ENCODE results near the gene MEMO1. TPM values are rescaled to one million over a fixed set of nuclear protein-coding genes. Genes with fewer than 3 reads are reported as not detected.
"Not testable (repeated sequence)": the region's sequence is repeated elsewhere in the genome, so short reads cannot be mapped to it uniquely, and the experiment has no call there.

Gene MEMO1
- total RNA-seq, 1 donor from 2014 or later: 50.2 TPM

DNA sequence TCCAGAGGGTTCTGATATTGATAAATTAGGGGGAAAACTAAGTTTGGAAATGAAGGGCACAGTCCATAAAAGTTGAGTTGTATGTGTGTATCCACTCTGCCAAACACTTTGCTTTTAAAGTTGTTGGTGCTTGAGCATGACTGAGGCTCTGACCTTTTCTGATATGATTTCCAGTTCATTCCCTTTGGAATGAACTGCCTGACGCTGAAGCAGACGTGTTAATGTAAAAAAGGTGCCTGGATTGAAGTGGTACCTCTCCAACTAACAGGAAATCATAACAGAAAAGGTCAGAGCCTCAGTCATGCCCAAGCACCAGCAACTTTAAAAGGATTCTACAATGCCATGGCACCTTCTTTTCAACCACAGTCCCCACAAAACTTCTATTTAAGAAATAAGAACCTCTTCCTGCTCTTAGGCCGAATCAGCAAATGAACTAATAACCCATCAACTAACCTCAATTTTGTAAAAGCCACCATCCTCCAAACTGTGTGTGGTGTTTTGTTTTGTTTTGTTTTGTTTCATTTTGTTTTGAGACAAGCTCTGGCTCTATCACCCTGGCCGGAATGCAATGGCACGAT lies 52.6 kb downstream of the MEMO1 start:
- intact Hi-C loops (cut with micrococcal nuclease): no loop called here

DNA sequence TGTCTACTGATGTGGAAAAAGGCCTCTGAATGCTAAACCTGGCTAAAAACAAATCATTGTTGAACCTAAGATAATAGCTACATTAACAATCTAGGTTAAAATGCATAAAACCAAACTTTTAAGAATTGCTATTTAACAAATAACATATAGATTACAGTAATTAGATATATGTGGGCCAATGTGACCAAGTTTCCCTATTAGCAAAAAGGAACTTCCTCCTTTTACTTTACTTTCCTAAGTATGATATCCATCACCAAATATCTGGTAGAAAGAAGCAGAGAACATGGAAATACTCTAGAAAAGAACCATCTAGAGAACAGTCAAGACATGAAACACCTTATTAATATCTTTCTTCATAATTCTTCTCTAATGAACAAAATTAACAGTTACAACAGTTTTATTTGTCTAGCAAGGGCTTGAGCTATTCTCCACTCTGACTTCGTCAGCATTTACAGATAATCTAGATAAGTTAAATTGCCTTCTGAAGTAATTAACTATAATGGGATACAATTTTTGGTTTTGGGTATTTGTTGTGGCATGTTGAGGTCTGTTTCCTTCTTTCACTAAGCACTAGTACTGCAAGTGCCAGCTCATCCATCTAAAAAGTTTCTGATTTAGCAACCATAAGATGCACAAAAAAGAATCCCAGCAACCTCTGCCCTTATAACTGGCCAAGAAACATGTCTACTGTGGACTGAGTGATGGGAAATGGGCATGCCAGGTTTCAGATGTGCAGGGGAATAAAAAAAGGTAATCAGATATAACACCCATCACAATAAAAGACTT lies 53.3 kb downstream of the MEMO1 start:
- intact Hi-C loops (cut with micrococcal nuclease): no loop called here

DNA sequence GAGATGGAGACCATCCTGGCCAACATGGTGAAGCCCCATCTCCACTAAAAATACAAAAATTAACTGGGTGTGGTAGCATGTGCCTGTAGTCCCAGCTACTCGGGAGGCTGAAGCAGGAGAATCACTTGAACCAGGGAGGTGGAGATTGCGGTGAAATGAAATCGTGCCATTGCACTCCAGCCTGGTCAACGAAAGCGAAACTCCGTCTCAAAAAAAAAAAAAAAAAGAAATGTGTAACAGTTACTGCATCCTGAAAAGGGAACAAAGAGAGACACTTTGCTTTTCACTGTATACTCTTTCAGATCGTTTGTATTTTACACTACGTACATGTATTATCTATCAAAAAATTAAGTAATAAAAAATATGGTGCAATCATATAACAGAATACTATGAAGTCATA lies 53.9 kb downstream of the MEMO1 start:
- intact Hi-C loops (cut with micrococcal nuclease): not testable (repeated sequence)

DNA sequence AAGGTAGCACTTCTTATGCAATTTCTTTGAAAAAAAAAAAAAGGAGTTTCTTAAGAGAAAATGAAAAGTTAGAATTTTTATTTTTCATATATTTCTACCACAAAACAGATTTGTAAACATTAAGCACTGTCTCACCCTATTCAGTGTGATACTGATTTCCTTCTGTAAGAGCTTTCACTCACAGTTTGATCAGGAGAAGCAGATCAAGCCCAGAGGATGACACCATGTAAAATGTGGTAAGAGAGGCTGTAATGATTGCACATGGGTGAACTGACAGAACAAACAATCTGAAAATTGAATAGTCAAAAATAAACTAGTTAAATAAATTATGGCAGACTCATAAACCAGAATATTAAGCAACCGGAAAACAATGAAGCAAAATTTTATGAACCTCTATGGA lies 54.5 kb downstream of the MEMO1 start:
- intact Hi-C loops (cut with micrococcal nuclease): no loop called here

DNA sequence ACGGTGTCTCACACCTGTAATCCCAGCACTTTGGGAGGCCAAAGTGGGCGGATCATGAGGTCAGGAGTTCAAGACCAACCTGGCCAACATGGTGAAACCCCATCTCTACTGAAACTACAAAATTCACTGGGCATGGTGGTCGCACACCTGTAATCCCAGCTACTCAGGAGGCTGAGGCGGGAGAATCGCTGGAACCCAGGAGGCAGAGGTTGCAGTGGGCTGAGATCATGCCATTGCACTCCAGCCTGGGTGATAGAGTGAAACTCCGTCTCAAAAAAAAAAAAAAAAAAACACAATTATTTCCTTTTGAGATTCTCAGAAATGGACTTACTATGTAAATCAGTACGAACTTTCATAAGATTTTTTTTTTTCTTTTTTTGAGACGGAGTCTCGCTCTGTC lies 57.7 kb downstream of the MEMO1 start:
- intact Hi-C loops (cut with micrococcal nuclease): not testable (repeated sequence)

DNA sequence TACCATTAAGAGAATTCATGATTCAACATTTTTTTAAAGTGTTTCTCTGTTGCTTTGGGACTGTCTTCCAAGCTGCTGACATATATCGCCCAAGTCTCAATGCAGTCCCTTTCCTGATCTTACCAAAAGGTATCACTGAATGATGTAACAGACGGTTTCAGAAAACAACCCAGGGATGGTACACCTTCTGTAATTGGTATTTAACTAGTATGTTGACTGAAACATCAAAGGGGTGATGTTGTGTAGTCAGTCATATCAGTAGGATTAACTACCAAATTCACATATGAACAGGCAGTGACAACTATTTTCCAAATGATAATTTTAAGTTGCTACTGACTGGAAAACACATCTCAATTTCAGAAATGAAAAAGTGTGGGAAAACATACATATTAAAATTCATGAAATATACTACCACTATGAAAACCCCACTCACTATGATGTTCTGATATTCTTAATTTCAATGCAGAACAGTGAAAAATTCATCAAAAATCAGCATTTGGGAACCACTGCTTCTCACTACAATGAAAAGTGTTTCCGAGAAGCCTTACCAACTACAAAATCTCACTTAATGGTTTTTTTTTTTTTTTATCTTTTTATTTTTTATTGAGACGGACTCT lies 59.8 kb downstream of the MEMO1 start:
- intact Hi-C loops (cut with micrococcal nuclease): no loop called here

DNA sequence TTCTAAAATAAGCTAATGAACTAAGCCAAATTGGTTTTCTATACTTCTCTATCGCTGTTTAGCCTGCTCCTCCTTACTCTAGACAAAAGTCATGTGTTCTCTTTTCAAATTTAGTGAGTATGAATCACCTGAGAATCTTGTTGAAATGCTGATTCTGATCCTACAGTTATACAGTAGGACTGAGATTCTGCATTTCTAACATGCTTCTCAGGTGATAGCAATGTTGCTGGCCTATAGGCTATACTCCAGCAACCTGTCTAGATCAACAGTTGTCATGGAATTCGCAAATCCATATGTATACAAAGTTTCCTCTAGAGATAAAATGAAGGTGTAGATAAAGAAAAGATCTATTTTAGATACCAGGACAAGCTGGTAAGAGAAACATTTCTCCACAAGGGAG lies 62.9 kb downstream of the MEMO1 start:
- intact Hi-C loops (cut with micrococcal nuclease): no loop called here

DNA sequence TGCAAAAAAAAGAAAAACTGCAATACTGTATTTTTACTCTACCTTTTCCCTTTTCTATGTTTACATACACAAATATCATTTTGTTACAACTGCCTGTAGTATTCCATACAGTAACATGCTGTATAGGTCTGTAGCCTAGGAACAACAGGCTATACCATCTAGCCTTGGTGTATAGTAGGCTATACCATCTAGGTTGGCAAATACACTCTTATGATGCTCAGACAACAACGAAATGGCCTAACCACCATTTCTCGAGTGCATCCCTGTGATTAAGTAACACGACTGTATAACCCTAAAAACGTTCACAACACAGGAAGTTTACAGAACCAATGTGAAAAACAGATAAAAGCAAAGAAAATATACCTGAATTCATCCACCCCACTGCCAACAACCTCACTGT lies 64.0 kb downstream of the MEMO1 start:
- intact Hi-C loops (cut with micrococcal nuclease): no loop called here

DNA sequence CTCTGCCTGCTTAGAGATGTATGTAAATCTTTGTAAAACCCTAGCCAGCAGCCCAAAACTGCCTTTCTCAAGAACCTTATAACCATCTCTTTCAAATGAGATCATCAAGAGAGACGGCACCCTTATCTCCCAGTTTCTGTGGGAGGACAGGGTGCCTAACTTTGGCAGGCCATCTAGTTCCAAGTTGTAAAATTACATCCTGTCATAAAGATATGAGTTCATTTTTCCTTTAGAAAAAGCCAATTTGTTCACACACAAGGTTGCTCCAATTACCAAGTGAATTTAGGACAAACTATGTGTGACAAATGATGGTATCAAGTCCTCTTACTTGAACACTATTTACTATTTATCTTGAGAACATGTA lies 65.3 kb downstream of the MEMO1 start:
- intact Hi-C loops (cut with micrococcal nuclease): no loop called here

DNA sequence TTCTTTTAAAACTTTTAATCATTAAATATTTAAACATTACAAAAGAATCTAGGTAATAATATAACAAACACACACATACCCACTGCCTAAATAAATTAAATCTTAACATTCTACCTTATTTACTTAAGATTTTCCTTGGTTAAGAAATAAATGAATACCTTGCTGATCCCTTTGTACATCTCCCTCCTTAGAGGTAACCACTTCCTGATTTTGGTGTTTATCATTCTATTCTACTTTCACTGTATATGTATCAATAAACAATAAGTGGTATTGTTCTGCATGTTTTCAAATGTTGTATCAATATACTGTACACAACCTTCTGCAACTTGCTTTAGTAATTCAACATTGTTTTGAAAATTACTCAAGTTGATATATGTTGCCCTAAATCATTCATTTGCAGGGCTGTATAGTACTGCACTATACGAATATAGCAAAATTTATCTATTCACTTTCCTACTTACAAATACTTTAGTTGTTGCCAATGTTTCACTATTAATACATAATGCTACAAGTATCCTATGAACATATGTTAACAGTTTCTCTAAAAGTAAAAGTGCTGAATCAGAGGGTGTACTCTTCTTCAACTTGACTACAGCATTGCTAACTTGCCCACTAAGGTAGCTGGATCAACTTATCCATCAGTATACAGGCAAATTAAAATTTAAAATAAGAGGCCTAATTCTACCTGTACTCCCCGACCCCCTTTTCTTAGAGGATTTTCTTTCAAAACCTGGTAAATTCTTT lies 65.8 kb downstream of the MEMO1 start:
- intact Hi-C loops (cut with micrococcal nuclease): no loop called here

DNA sequence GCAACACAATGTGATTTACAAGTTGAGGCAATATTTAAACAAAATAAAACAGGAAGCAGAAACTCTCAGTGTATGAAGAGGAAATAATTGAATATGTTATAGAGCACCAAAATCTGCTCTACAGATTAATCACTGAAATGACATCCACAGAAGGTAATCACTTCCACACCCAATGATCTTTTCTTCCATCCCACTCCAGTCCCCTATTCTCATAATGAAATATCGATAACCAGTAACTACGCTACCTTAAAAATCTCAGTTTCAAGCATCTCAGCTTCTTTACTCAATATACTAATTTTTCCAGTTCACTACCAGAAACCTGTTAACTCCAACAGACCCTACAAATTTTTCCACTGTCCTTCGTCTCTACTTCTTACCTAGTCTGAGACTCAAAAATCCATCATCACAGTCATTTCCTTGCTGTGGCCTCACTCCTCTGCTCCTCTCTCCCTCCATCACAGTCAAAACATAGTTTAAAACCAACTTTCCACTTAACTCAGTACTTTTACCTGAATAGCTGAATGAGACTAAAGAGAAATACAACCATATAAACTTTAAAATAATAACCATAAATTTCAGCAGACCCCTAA lies 67.1 kb downstream of the MEMO1 start:
- intact Hi-C loops (cut with micrococcal nuclease): no loop called here

DNA sequence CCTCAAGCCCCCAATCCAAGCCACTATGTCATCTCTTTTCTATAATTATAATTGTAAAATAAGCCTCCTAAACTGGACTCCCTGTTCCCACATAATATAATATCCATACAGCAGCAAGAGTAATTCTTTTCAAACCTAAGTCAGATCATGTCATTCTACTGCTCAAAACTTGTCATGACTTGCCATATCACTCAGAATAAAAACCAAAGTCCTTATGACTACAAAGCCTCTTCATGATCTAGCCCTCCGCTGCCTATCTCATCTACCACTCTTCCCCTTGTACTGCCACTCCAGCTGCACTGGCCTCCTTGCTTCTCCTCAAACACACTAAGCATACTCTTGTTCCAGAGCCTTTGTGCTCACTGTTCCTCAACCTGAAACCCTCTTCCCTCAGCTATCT lies 69.9 kb downstream of the MEMO1 start:
- intact Hi-C loops (cut with micrococcal nuclease): no loop called here

DNA sequence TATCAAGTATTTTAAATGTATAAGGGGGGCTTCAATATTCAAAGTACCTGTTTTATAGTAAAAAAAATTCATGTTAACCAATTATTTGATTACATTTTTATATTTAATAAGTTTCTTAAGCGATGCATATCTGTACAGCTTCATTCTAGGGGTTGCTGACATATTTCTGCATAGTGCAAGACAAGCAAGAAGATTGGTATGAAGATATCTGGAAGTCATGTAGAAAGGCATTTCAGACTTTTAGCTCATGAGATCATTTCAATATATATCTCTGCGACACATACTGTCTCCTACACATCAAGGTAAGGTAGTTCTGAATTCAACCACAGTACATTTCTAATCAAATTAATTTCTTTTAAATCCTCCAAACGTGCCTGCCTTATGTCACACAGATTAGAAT lies 73.1 kb downstream of the MEMO1 start:
- intact Hi-C loops (cut with micrococcal nuclease): no loop called here

DNA sequence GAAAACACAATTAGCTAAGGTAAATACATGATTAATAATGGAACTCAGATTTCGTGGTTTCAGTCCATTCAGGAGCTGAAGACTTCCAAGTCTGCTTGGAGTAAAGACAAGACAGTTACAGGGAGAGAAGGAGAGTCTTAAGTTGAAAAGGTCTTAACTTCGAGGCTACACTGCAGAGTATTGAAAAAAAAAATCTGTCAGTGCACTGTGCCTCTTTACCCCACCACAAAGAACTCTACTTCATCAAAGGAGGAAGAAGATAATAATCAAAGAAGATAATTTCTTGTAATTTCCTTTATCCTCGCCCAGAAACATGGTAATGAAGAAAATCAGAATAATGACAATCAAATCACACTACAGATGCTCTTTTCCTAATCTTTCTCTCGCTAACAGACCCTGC lies 75.4 kb downstream of the MEMO1 start:
- intact Hi-C loops (cut with micrococcal nuclease): no loop called here

DNA sequence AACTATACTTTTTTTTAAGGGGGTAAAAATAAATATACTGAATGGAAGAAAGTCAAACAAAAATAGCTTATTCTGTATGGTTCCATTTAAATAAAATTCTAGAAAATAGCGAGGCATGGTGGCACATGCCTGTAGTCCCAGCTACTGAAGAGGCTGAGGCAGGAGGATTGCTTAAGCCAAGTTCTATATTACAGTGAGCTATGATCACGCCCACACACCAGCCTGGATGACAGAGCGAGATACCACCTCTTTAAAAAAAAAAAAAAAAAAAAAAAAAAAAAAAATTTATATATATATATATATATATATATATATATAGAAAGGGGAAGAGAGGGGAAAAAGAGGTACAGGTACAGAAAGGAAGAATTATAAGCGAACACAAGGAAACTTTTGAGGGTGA lies 77.7 kb downstream of the MEMO1 start:
- intact Hi-C loops (cut with micrococcal nuclease): no loop called here

DNA sequence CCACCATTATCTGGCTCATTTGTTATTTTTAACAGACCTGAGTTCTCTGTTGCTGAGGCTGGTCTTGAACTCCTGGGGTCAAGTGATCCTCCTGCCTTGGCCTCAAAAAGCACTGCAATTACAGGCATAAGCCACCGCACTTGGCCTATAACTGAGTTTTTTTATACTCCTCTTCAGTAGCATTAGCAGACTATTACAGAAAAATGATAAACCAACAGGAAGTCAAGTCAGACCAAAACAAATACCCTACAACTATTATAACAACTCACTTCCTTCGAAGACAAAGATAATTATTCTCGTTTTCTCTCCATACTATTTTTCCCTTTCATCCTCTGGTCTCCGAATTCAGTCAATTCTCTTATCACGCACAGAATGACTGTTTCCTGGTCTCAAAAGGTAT lies 78.2 kb downstream of the MEMO1 start:
- intact Hi-C loops (cut with micrococcal nuclease): no loop called here

DNA sequence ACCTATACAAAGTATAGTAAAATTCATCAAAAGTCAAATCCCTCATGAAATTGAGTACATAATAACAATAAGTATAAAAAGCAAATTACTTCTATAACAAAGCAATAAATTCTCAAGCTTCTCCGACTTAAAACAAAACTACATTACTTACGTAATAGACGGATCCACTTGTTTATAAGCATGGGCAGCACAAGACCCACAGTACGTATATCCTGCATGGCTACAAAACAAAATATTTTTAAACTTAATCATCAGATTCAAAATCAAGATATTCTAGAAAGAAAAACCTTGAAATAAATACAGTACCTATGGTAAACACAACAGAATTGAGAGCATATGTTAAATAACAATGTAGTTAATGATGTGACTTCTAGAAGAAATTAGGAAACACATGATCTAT lies 78.9 kb downstream of the MEMO1 start:
- intact Hi-C loops (cut with micrococcal nuclease): no loop called here

DNA sequence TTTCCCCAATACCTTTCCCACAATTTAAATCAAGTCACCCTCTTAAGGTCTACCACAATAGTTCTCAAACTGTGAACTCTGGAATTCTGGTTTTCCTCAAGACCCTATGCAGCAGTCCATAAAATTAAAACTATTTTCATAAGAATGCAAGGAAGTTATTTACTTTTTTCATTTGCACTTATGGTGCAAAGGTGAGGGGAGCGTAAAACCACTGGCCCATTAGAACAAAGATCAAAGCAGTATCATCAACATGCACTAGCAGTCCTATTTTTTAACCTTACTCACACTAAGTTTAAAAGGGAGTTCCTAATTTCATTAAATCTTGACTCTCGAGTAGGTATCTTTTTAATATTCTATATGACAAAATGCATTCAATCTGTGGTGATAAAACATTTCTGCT lies 85.3 kb downstream of the MEMO1 start:
- intact Hi-C loops (cut with micrococcal nuclease): no loop called here

DNA sequence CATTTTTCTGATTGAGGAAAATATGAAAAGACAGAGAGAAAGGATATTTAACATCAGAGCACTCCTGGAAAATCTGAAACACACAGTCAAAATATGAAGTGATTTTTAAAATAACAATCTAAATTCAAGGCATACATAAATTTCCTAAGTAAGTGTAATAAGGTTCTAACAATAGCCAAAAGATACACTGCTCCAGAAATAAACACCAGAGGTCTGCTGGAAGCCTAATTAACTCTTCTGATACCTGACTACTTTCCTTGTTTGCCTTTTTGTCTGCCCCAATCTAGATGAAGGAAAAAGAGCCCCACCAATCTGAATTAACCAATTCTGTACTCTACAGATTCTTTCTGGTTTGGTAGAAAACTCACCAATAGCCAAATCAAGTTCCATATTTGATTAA lies 87.1 kb downstream of the MEMO1 start:
- intact Hi-C loops (cut with micrococcal nuclease): no loop called here

DNA sequence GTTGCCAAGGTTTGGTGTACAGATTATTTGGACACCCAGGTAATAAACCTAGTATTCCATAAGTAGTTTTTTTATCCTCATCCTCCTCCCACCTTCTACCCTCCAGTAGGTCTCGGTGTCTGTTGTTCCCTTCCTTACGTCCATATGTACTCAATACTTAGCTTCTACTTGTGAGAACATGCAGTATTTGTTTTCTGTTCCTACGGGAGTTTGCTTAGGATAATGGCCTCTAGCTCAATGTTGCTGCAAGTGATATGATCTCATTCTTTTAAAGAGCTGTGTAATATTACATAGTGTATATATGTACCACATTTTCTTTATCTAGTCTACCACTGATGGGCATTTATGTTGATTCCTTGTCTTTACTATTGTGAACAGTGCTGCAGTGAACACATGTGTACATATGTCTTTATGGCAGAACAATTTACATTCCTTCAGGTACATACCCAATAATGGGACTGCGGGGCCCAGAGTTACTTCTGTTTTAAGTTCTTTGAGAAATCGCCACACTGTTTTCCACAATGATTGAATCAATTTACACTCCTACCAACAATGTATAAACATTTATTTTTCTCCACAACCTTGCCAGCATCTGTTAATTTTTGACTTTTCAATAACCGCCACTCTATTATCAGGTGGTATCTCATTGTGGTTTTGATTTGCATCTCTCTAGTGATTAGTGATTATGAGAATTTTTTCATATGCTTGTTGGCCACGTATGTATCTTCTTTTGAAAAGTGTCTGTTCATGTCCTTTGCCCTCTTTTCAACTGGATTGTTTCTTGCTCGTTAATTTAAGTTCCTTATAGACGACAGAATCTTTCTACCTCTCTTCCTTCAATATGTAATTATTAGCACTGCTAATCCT lies 88.0 kb downstream of the MEMO1 start:
- intact Hi-C loops (cut with micrococcal nuclease): no loop called here

DNA sequence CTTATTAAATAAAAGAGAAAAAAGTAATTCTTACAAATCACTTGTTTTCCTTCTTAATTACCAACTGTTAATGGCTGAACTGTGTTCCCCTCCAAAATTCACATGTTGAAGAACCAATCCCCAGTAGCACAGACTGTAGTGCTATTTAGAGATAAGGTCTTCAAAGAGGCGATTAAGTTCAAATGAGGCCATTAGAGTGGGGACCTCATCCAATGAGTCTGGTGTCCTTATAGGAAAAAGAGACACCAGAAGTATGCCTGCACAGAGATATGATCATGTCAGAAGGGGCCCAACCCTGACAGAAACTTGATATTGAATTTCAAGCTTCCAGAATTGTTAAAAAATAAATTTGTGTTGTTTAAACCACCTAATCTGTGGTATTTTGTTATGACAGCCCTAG lies 89.8 kb downstream of the MEMO1 start:
- intact Hi-C loops (cut with micrococcal nuclease): no loop called here

Measured in T-helper 1 cell treated with Interleukin-12 subunit alpha and Interleukin-12 subunit beta and Interleukin-4 antibody, amounts not matched to agents 30 ng/mL and 1 ng/mL, for 36 hours (primary cell).